Neural cell (in vitro differentiated cells): ENCODE data around the gene LARGE1.

Source experiments
- EP300 ChIP-seq: fragments of 450-650 bp; conservative IDR thresholded peaks from 2 replicates; pipeline ENCODE4 v1.6.1; 2014; ENCODE audit warnings: antibody characterized with exemption, mild to moderate bottlenecking, moderate library complexity; ENCODE audit not compliant: poor library complexity, severe bottlenecking
- EZH2 ChIP-seq: fragments of 200-600, 300-800 bp; shearing (Covaris generic), sonication (generic); IDR thresholded peaks from 2 replicates; pipeline ENCODE4 v1.6.1; 2014; ENCODE audit warnings: antibody characterized with exemption, low read length, borderline replicate concordance, mild to moderate bottlenecking; ENCODE audit not compliant: insufficient read depth, poor library complexity, severe bottlenecking
- MXI1 ChIP-seq: fragments of 450-650 bp; conservative IDR thresholded peaks from 2 replicates; pipeline ENCODE4 v1.6.1; 2014; ENCODE audit warnings: antibody characterized with exemption, mild to moderate bottlenecking; ENCODE audit not compliant: poor library complexity, severe bottlenecking
- POLR2AphosphoS5 ChIP-seq: IDR thresholded peaks from 2 replicates; pipeline ENCODE4 v1.6.1; 2012
- RAD21 ChIP-seq: fragments of 450-650 bp; conservative IDR thresholded peaks from 2 replicates; pipeline ENCODE4 v1.6.1; 2014; ENCODE audit warnings: antibody characterized with exemption, mild to moderate bottlenecking, moderate library complexity
- TF ChIP-seq, protein P1 (sequence below): IDR thresholded peaks from 2 replicates; pipeline ENCODE4 v1.6.1; 2012; ENCODE audit warnings: borderline replicate concordance
- TF ChIP-seq, protein P2 (sequence below): fragments of 450-650 bp; IDR thresholded peaks from 2 replicates; pipeline ENCODE4 v1.5.1; 2014; ENCODE audit warnings: antibody characterized with exemption, mild to moderate bottlenecking, moderate library complexity; ENCODE audit not compliant: poor library complexity, severe bottlenecking

DNA sequence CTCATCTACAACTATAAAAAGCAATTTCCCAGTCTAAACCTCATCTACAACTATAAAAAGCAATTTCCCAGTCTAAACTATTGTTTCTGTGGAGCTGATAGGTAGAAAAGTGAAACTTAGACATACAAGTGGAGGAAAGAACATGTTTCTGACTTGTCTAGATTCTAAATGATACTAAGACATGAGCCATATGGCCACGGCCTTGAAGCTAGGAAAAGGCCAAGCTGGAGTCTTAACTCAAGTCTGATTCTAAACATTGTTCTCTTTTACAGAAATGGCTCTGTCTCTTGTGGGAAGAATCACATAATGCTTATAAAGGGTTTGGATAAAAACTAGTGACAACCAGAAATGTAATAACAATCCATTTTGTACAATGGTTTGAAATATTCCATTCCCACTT is 43.8 kb upstream of the LARGE1 start:
- TF ChIP-seq, protein P1, sequence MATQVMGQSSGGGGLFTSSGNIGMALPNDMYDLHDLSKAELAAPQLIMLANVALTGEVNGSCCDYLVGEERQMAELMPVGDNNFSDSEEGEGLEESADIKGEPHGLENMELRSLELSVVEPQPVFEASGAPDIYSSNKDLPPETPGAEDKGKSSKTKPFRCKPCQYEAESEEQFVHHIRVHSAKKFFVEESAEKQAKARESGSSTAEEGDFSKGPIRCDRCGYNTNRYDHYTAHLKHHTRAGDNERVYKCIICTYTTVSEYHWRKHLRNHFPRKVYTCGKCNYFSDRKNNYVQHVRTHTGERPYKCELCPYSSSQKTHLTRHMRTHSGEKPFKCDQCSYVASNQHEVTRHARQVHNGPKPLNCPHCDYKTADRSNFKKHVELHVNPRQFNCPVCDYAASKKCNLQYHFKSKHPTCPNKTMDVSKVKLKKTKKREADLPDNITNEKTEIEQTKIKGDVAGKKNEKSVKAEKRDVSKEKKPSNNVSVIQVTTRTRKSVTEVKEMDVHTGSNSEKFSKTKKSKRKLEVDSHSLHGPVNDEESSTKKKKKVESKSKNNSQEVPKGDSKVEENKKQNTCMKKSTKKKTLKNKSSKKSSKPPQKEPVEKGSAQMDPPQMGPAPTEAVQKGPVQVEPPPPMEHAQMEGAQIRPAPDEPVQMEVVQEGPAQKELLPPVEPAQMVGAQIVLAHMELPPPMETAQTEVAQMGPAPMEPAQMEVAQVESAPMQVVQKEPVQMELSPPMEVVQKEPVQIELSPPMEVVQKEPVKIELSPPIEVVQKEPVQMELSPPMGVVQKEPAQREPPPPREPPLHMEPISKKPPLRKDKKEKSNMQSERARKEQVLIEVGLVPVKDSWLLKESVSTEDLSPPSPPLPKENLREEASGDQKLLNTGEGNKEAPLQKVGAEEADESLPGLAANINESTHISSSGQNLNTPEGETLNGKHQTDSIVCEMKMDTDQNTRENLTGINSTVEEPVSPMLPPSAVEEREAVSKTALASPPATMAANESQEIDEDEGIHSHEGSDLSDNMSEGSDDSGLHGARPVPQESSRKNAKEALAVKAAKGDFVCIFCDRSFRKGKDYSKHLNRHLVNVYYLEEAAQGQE, result no peak
- TF ChIP-seq, protein P2, sequence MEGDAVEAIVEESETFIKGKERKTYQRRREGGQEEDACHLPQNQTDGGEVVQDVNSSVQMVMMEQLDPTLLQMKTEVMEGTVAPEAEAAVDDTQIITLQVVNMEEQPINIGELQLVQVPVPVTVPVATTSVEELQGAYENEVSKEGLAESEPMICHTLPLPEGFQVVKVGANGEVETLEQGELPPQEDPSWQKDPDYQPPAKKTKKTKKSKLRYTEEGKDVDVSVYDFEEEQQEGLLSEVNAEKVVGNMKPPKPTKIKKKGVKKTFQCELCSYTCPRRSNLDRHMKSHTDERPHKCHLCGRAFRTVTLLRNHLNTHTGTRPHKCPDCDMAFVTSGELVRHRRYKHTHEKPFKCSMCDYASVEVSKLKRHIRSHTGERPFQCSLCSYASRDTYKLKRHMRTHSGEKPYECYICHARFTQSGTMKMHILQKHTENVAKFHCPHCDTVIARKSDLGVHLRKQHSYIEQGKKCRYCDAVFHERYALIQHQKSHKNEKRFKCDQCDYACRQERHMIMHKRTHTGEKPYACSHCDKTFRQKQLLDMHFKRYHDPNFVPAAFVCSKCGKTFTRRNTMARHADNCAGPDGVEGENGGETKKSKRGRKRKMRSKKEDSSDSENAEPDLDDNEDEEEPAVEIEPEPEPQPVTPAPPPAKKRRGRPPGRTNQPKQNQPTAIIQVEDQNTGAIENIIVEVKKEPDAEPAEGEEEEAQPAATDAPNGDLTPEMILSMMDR, result no peak
- no peak for TF ChIP-seq POLR2AphosphoS5
- no peak for TF ChIP-seq RAD21
- no peak for TF ChIP-seq EZH2
- TF ChIP-seq MXI1, result no peak
- TF ChIP-seq EP300, result peak; percentile 6
